GM21360 (cell line): ENCODE data around the gene TMEM119.
A peak's percentile ranks its signal among the peaks of the same experiment; 100 is the strongest.
"Not testable (repeated sequence)": the region's sequence is repeated elsewhere in the genome, so short reads cannot be mapped to it uniquely, and the experiment has no call there.

Source experiments
- ATAC-seq: cut with Tn5 transposase; IDR thresholded peaks from one replicate; pipeline ENCODE4 v1.9.1; 2021; ENCODE audit warnings: mild to moderate bottlenecking, moderate library complexity; ENCODE audit not compliant: unreplicated experiment

TMEM119 gene

DNA sequence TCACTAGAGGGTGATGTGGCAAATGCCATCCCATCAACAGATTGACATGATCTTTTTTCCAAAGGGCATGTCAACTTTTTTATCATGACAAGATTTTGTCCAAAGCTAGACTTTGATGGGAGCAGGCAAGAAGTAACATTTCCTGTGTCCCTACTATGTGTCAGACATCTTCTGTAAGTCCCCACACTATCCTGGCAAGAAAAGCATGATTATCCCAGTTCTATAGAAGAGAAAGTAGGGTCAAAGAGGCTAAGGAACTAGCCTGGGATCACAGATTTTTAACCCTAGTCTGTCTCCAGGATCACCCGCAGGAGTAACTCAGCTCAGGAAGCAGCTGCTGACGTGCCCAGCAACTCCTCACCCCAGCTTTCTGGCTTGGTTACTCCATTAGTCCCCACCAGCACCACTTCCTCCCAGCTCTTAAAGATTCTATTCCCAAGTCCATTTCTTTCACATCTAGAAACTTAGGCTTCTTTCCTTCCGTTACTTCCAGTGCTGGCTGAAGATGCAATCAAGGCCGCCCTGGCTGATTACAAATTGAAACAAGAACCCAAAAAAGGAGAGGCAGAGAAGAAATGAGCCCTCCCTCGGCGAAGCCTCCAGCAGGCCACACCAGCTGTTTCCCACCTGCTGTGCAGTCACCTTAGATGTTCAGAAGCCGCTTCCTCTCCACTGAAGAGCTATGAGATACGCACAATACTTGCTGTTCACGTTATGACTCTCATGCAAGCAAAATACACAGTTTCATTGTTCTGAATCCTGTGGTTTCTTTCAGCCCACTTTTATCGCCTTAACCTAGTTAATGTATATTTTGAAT, 29.3 kb downstream of the TMEM119 start:
- ATAC-seq = peak; percentile 67

DNA sequence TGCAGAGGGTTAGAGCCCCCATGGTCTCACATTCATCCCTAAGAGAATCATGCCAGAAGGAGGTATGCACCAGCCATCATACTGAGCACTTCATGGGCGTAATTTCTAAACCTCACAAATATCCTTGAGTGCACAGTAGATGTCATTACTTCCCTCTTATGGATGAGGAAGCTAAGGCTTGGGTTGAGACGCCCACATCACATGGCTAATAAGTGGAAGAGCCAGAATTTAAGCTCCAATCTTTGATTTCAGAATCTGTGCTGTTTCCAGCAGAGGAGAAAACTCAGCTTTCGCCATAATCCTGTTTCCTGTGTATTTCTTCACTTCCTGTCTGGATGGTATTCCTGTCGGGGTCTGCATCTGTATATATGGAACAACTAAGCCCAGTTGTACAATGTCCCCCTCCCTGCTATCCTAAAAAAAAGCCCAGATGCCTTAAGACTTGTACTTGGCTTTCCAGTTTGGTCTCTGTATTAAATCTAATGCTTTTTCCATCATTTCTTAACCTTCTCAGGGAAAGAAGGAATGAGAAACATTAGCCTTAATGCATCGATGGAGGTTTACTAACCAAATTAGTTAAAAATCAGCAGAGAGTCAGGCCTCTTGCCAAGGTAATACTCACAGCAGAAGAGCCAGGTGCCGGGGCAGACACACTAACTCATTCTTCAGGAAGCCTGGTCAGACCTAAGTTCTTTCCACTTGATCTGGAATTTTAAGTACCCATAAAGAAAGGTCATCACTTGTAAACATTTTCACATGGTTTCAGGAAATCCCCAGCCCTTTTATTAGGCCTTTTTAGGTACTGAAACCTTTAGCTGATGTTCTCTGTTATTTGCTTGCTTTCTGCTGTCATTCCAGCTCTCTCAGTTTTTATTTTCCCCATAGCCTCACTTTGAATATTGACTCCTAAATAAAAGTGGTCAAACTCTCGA, 30.2 kb downstream of the TMEM119 start:
- no peak for ATAC-seq

DNA sequence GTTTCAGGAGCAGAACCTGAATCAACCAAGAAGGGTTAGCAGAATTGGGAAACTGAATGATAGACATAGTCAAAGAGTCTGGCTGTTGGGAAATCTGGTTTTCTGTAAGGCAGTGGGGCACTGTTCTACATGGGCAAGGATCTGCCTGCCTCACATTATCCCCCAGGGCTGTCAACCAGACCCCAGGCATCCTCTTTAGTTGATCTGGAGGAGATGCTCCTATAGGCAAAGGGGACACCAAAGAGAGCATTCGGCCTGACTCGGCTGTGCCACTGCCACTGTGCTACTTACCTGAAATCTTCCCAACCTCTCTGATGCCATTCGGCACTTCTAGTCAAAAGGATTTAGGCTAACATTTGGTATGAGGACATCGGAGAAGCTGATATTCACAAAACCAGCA, 31.4 kb downstream of the TMEM119 start:
- no peak for ATAC-seq

DNA sequence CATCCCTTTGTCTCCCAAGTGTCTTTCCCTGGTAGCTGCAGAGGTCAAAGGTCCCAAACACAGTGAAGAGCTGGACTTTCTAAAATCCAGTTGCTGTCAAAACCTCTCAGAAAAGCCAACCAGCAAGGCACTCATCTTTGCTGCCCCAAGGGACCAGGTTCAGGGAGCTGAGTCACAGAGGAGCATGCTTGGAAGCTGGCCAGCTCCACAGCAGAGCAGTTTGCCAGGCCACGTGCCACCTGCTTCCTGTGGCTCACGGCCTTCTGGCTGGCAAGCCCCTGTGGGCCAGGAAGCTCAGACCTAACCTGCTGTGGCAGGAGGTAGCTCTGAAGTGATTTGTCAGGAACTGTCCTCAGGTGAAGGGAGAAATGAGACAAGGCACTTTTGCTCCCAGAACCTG, 31.9 kb downstream of the TMEM119 start:
- no peak for ATAC-seq

DNA sequence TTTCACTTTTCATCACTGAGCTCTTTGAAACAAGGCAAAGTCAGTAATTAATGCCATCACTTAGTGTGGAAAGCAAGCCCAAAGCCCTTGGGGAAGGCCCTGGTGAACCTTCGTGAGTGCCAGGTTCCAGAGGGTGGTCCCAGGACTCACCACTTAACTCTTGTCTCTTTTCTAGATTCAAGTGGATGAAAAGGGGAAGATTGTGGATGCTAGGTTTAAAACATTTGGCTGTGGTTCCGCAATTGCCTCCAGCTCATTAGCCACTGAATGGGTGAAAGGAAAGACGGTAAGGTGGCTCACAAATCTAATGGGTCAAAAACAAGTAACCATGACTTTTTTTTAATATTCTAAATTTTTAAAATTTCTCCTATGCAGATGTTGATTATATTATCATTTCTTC, 32.7 kb downstream of the TMEM119 start:
- ATAC-seq = no peak

DNA sequence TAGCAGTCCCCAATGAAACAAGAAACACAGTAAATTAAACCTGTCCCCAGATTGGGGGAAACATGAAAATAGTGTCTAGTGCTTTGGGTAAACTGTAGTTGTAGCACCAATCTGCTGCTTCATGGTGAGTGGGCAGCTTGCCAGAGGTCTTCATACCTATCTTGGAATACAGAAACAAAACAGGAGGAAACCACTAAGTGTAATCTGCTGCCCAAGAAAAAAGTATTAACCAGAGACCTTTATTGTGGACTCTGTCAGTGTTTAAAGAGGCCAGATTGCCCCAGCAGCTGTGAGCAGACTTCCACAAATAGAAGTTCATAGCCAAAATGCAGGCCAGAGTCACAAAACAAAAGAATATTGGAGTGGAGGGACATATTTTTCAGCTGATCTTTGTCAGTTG, 33.2 kb downstream of the TMEM119 start:
- ATAC-seq = no peak

- no peak for ATAC-seq
Measured at GRCh38 chr12:108563804-108564151, 34.1 kb downstream of the TMEM119 start.

- peak; percentile 30 for ATAC-seq
Measured at GRCh38 chr12:108563136-108563803, 34.6 kb downstream of the TMEM119 start.

- ATAC-seq = peak; percentile 52
Measured at GRCh38 chr12:108562348-108563135, 35.3 kb downstream of the TMEM119 start, which contains the start of gene ISCU. Gene ISCU (plus strand): TSS chr12:108562596. CDS start chr12:108562623, 27 bp downstream.

DNA sequence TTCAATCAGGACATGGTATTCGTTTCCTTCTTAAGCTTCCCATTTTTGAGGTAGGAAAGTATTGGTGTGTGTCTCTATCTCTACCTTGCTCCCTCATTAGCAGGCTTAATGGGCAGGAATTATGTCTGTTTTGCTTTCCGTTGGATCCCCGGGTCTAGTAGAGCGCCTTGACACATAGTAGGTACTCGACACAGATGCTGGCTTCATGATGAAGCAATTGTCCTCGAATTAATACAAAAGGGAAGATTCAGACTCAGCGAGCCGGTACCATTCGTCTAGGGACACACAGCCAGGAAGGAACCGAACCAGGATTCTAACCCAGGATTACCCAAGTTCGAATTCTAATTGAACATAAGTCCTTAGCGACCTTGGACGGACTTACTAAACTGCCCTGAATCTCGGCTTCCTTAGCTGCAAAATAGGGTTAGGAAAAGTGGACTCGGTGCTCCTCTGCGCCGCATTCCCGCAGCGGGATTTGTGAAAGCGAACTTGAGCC, 36.0 kb downstream of the TMEM119 start:
- ATAC-seq = no peak

DNA sequence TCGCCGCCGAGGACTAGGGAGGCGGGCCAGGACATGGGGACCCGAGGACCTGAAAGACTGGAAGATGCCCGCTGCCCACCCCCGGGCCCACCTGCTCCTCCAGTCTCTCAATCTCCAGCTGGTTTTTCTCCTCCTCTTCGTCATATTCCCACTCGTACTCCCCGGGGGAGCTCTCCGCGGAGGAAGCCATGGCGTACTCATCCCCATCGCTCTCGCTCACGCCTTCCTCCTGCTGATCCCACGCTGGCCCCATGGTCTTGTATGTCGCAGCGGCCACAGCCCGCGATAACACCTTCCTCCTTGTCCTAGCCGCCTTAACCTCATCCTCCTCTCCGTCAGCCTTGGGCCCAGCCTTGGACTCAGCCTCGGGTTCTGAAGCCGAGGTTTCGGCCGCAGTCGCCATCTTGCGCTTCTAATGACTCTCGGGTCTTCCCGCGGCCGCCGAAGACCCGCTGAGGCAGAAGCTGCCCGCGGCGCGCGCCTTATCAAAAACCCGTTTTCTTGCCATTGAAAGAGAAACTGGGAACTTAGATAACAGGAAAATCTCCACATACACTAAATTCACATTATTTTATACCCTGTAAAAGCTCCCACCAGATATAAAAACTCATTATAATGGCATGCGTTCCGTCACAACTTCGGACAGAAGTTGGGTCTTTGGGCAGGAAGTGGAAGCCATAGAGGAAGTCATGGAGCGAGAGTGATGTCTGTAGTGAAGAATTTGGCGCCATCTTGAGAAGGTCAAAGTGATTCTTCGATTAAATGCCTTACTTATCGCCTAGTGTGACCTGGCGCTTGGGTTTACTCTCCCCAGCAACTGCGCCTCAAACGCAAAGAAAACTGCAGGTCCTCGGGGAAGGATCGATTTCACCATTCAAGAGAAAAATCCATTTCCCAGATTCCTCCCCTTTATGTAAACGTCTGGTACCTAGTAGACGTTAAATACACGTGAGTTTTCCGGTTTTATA, 36.8 kb downstream of the TMEM119 start, which contains the start of gene SART3:
SART3 (minus strand) TSS at position 422 of the 968 bp plus-strand sequence; CDS start at position 403, 19 bp downstream.
- ATAC-seq = peak; percentile 31

GRCh38 chr12:108560321-108560721, 37.6 kb downstream of the TMEM119 start:
- no peak for ATAC-seq

- ATAC-seq = no peak
Measured at GRCh38 chr12:108559748-108560147, 38.1 kb downstream of the TMEM119 start.

- no peak for ATAC-seq
Measured at GRCh38 chr12:108559007-108559655, 38.8 kb downstream of the TMEM119 start.

DNA sequence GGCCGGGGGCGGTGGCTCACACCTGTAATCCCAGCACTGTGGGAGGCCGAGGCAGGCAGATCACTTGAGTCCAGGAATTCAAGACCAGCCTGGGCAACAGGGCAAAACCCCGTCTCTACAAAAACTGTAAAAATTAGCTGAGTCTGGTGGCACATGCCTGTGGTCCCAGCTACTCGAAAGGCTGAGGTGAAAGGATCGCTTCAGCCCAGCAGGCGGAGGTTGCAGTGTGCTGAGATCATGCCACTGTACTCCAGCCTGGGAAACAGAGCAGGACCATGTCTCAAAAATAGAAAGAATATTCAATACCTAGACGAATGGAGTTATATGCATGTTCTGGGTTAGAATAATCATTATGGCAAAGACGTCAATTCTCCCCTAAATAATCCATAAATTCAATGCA, 42.5 kb downstream of the TMEM119 start:
- not testable (repeated sequence) for ATAC-seq

DNA sequence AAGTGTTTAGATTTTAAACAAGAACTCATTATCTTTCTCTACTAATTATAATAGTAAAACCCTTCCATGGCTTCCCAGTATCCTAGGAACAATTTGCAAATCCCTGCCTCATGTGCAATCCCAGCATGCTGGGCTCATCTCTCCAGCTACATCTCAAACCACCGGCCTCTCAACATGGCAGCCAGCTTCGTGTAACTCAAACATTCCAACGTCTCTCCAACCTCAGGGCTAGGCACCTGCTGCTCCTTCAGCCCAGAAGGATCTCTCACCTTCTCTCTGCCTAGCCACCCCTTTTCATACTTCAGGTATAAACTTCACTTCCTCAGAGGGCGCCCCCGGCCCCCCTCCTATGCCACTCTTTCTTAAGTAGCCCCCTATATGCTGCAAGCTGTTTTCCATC, 44.1 kb downstream of the TMEM119 start:
- no peak for ATAC-seq

DNA sequence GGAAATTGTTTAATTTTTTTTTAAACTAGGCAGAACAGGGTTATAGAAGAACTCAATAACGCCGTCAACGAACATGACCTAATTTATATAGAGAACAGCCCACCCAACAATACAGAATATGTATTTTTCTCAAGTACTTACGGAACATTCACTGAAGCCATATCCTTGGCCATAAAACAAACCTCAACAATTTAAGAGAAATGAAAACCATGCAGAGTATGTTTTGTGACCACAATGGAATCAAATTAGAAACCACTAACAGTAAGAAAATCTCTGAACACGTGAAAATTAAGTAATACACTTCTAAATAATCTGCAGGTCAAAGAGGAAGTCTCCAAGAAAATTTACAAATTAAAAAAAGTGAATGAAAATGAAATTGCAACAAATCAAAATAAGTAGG, 46.3 kb downstream of the TMEM119 start:
- ATAC-seq = no peak

DNA sequence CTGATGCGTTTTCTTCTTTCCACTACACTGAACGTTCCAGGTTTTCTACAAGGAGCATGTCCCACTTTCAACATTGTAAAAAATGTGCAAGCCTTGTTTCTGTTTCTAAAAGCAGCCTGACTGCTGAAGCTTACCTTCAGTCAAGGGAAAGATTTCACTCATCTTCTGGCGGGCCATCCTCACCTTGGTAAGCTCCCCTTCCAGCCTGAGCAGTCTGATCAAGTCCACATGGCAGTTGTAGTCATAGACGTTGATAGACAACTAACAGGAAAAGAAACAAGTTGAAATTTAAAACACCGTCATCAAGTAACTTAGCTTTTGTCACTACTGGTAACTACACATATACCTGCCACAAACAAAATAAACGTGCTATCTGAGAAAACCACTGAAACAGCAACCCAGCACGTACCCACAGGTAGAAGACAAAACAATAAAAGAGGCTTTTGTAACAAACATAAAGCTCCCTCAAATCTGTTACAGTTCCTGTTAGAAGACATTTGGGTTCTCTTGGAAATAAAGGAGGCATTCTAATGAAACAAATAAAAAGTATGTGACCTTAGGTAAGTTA, 48.8 kb downstream of the TMEM119 start:
- no peak for ATAC-seq
